H1 (cell line): Measurements from ENCODE around the gene TBR1. TPM values are rescaled to one million over a fixed set of nuclear protein-coding genes. Genes with fewer than 3 reads are reported as not detected.

Source experiments
- CTCF ChIA-PET: fragments of 300-600 bp; sonication (Branson Sonifier 250); formaldehyde crosslinking; loops from one replicate; lab custom pipeline; 2021; ENCODE audit not compliant: partially characterized antibody; lab: Charles Lee
- POLR2A ChIA-PET: fragments of 300-600 bp; sonication (Branson Sonifier 250); formaldehyde crosslinking; loops from one replicate; lab custom pipeline; 2021; ENCODE audit warnings: inconsistent platforms; ENCODE audit not compliant: partially characterized antibody; lab: Charles Lee
- DNase-seq, 2 experiments: peaks; one replicate each; pipeline versions ENCODE4 v3.0.0 to v3.0.0-alpha.2; 2010 to 2022; ENCODE audit warnings: low spot score in 2 of 2, low read depth in 1 of 2, mixed read lengths in 1 of 2
- FAIRE-seq: peaks from 2 replicates; lab custom pipeline; 2011; peaks lifted over from hg19 to GRCh38; lab: Jason Lieb, UNC
- H2AFZ ChIP-seq: 2 replicates; pipeline ENCODE4 v1.8.1; 2012; ENCODE audit warnings: low read length, inconsistent platforms
- H2AK5ac ChIP-seq: 2 replicates; pipeline ENCODE4 v1.6.1; 2013; ENCODE audit warnings: low read depth, low read length
- H2BK120ac ChIP-seq: replicated peaks from 2 replicates; pipeline ENCODE3; 2013; ENCODE audit warnings: low read depth, low read length, inconsistent platforms
- H2BK12ac ChIP-seq: 2 replicates; pipeline ENCODE4 v1.6.1; 2013; ENCODE audit warnings: low read depth, low read length
- H2BK15ac ChIP-seq: 2 replicates; pipeline ENCODE4 v1.6.1; 2013; ENCODE audit warnings: low read length
- H2BK20ac ChIP-seq: 2 replicates; pipeline ENCODE4 v1.6.1; 2013; ENCODE audit warnings: low read length
- H2BK5ac ChIP-seq: 2 replicates; pipeline ENCODE4 v1.6.1; 2013; ENCODE audit warnings: low read depth, low read length
- H3K14ac ChIP-seq: 2 replicates; pipeline ENCODE4 v1.6.1; 2013; ENCODE audit warnings: inconsistent platforms; ENCODE audit not compliant: insufficient read length
- H3K18ac ChIP-seq: 2 replicates; pipeline ENCODE4 v1.6.1; 2013; ENCODE audit warnings: low read length; ENCODE audit errors: extremely low read depth
- H3K23ac ChIP-seq: 2 replicates; pipeline ENCODE4 v1.6.1; 2013; ENCODE audit warnings: inconsistent platforms; ENCODE audit not compliant: insufficient read length
- H3K23me2 ChIP-seq: 2 replicates; pipeline ENCODE4 v1.6.1; 2013; ENCODE audit warnings: low read depth, low read length
- H3K27ac ChIP-seq: 2 replicates; pipeline ENCODE4 v1.6.1; 2011; ENCODE audit warnings: low read depth, low read length, inconsistent platforms
- H3K27me3 ChIP-seq, 4 experiments: replicated peaks in 1 of 4; 1 replicate in 1 of 4; 2 replicates in 3 of 4; pipeline versions ENCODE4 v1.6.1 to v1.8.1; 2011 to 2013; ENCODE audit warnings: low read length in 3 of 4, mild to moderate bottlenecking in 3 of 4, inconsistent platforms in 2 of 4, mixed read lengths in 2 of 4, moderate library complexity in 1 of 4; ENCODE audit not compliant: control insufficient read depth in 3 of 4, insufficient read depth in 3 of 4; ENCODE audit errors: extremely low read depth in 1 of 4
- H3K36me3 ChIP-seq, 4 experiments: 2 replicates each; pipeline versions ENCODE4 v1.6.1 to v1.8.1; 2011 to 2013; ENCODE audit warnings: mild to moderate bottlenecking in 4 of 4, low read length in 3 of 4, moderate library complexity in 2 of 4, control low read depth in 1 of 4, inconsistent platforms in 1 of 4; ENCODE audit not compliant: insufficient read depth in 4 of 4, control insufficient read depth in 2 of 4
- H3K4ac ChIP-seq: replicated peaks from 2 replicates; pipeline ENCODE3; 2013; ENCODE audit warnings: low read length, low read depth, mixed read lengths, inconsistent platforms; ENCODE audit not compliant: insufficient read length
- H3K4me1 ChIP-seq, 4 experiments: replicated peaks in 1 of 4; 1 replicate in 1 of 4; 2 replicates in 3 of 4; pipeline versions ENCODE4 v1.6.1 to v1.8.1; 2011 to 2013; ENCODE audit warnings: low read length in 3 of 4, inconsistent platforms in 2 of 4, mixed read lengths in 1 of 4; ENCODE audit not compliant: insufficient read depth in 4 of 4, control insufficient read depth in 3 of 4
- H3K4me2 ChIP-seq, 2 experiments: 2 replicates each; pipeline versions ENCODE4 v1.6.1 to v1.8.1; 2011 to 2013; ENCODE audit warnings: low read depth in 2 of 2, low read length in 2 of 2, control low read depth in 1 of 2, inconsistent platforms in 1 of 2, mild to moderate bottlenecking in 1 of 2; ENCODE audit not compliant: insufficient read depth in 1 of 2
- H3K4me3 ChIP-seq, 4 experiments: fragments of 200-600, 300-600 bp in 1 of 4; sonication (generic), shearing (Covaris generic), sonication (Bioruptor Twin) in 1 of 4; 2 replicates each; pipeline versions ENCODE4 v1.5.1 to v1.8.1; 2011 to 2016; ENCODE audit warnings: low read length in 4 of 4, low read depth in 3 of 4, control low read depth in 2 of 4, inconsistent platforms in 2 of 4, mild to moderate bottlenecking in 2 of 4, mixed read lengths in 1 of 4, moderate library complexity in 1 of 4; ENCODE audit not compliant: insufficient read depth in 2 of 4; ENCODE audit errors: extremely low read depth in 1 of 4
- H3K56ac ChIP-seq: replicated peaks from 2 replicates; pipeline ENCODE3; 2013; ENCODE audit warnings: low read depth, mild to moderate bottlenecking, mixed read lengths, low read length, inconsistent platforms; ENCODE audit not compliant: insufficient read length
- H3K79me1 ChIP-seq: 2 replicates; pipeline ENCODE4 v1.6.1; 2013; ENCODE audit warnings: low read depth, low read length, control low read depth
- H3K79me2 ChIP-seq, 2 experiments: 2 replicates each; pipeline versions ENCODE4 v1.6.1 to v1.8.1; 2012 to 2013; ENCODE audit warnings: low read length in 2 of 2, mild to moderate bottlenecking in 2 of 2, inconsistent platforms in 1 of 2; ENCODE audit not compliant: insufficient read depth in 2 of 2, control insufficient read depth in 1 of 2
- H3K9ac ChIP-seq, 4 experiments: replicated peaks in 1 of 4; 1 replicate in 1 of 4; 2 replicates in 3 of 4; pipeline versions ENCODE4 v1.6.1 to v1.8.1; 2011 to 2013; ENCODE audit warnings: low read depth in 3 of 4, low read length in 3 of 4, control low read depth in 2 of 4, mild to moderate bottlenecking in 2 of 4, moderate library complexity in 2 of 4, inconsistent platforms in 1 of 4; ENCODE audit errors: extremely low read depth in 1 of 4
- H3K9me3 ChIP-seq, 2 experiments: 2 replicates each; pipeline versions ENCODE4 v1.6.1 to v1.8.1; 2012 to 2013; ENCODE audit warnings: mild to moderate bottlenecking in 2 of 2, moderate library complexity in 2 of 2, control low read depth in 1 of 2, inconsistent platforms in 1 of 2, low read depth in 1 of 2, low read length in 1 of 2, mixed read lengths in 1 of 2; ENCODE audit not compliant: insufficient read depth in 2 of 2
- H4K20me1 ChIP-seq, 2 experiments: replicated peaks in 1 of 2; 2 replicates each; pipeline versions ENCODE3 to v1.8.1; 2011 to 2013; ENCODE audit warnings: inconsistent platforms in 2 of 2, low read length in 2 of 2, mild to moderate bottlenecking in 1 of 2; ENCODE audit not compliant: insufficient read depth in 2 of 2, control insufficient read depth in 1 of 2
- H4K5ac ChIP-seq: 2 replicates; pipeline ENCODE4 v1.6.1; 2013; ENCODE audit warnings: low read length, low read depth, mixed read lengths, inconsistent platforms; ENCODE audit not compliant: insufficient read length
- H4K8ac ChIP-seq: 2 replicates; pipeline ENCODE4 v1.8.0; 2013; ENCODE audit warnings: mild to moderate bottlenecking, moderate library complexity, low read length, inconsistent platforms; ENCODE audit not compliant: insufficient read depth; ENCODE audit errors: extremely low read depth
- H4K91ac ChIP-seq: replicated peaks from 2 replicates; pipeline ENCODE3; 2013; ENCODE audit warnings: low read length, mixed read lengths, inconsistent platforms; ENCODE audit not compliant: insufficient read length
- WGBS, 2 experiments: shearing (Covaris generic) in 1 of 2; methylation state at CpG; one replicate each; pipeline versions ENCODE4 v1.1.6 to v1.1.7; 2013 to 2015; ENCODE audit warnings: low lambda C conversion rate in 2 of 2, mixed read lengths in 2 of 2, inconsistent platforms in 1 of 2, low coverage in 1 of 2, missing lambda C conversion rate in 1 of 2; ENCODE audit not compliant: insufficient replicate concordance in 2 of 2, insufficient coverage in 1 of 2, insufficient read length in 1 of 2; ENCODE audit errors: extremely low coverage in 1 of 2, missing lambda C conversion rate in 1 of 2; 5-methylcytosine and 5-hydroxymethylcytosine counted together
- polyA plus RNA-seq, 7 experiments: library from polyadenylated mRNA; depleted of rRNA in 3 of 7; stranded (reverse) in 5 of 7; unstranded in 2 of 7; fragments of >200 nt in 5 of 7; fragments of 200-250 nt in 2 of 7; gene quantifications; 1 replicate in 5 of 7; 2 replicates in 1 of 7; 4 replicates in 1 of 7; pipeline versions ENCODE4 v1.2.1 to v1.2.3, GENCODE V29; 2011 to 2013; ENCODE audit warnings: missing spikeins in 2 of 7, mixed read lengths in 2 of 7
- total RNA-seq: library from RNA; stranded (reverse); fragmentation: NEBNext Ultra II Directional; extraction: Animal tissue kit (Norgen Biotek cat#: 25700); gene quantifications from 2 replicates; pipeline ENCODE4 v1.2.1, GENCODE V29; 2021

TBR1 gene
- total and polyA plus RNA-seq, 2 of the 8 experiments (the other 6 are each of a cell fraction or from before 2014, with no cell fraction given): not detected

DNA sequence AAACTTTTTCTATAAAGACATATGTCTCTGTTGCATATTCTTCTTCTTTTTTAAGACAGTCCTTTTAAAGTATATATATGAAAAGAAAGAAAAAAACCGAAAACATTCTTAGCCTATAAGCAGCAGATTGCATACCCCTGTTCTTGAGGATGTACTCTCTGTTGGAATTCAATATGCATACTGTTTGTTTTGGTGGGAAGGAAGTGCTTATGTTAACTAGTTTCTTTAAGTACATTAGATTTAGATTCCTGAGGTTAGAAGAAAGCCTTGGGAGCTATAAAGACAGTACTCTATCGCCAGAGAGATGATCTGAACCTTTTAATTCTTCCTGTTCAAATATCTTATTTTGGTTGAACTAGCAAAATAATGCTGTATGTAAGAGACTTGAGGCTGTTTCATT, 46.8 kb upstream of the TBR1 start:
- peaks cover 0 to 12% (median 5%) of the 10 kb centered on the region in 4 experiments; a peak in 5 of 7 replicates for H3K4me1 ChIP-seq
- no peak overlapping the region for H2BK120ac ChIP-seq
- H2BK12ac ChIP-seq: no peak overlapping the region
- CTCF ChIA-PET: interaction anchor here (1.3 to 1.4 kb wide), 2 partner anchors 146 to 201 kb away, joined by 3 to 4 read pairs; no protein-coding TSS in a partner anchor
- H3K9me3 ChIP-seq: no peaks in the 10 kb centered on the region
- H4K20me1 ChIP-seq: peaks cover 2% of the 10 kb centered on the region in 2 experiments
- no peak overlapping the region for H3K18ac ChIP-seq
- no peak overlapping the region for H2AFZ ChIP-seq
- H4K91ac ChIP-seq: no peak overlapping the region
- peaks cover 0 to 19% (median 0%) of the 10 kb centered on the region in 4 experiments; a peak in 1 of 8 replicates for H3K36me3 ChIP-seq
- H2BK15ac ChIP-seq: no peak overlapping the region
- H3K56ac ChIP-seq: no peak overlapping the region
- H3K14ac ChIP-seq: no peak overlapping the region
- no peaks in the 10 kb centered on the region for H3K27me3 ChIP-seq
- H4K8ac ChIP-seq: no peak overlapping the region
- no peak overlapping the region for H2BK5ac ChIP-seq
- peaks cover 0 to 20% of the 10 kb centered on the region in 2 experiments; a peak in 2 of 4 replicates for H3K79me2 ChIP-seq
- no peak for FAIRE-seq
- 13% methylated on average over 2 of the region's 2 CpGs; no CpG with 5 or more reads in 1 of the 2 experiments for WGBS, 2 experiments
- H3K23me2 ChIP-seq: no peaks in the 10 kb centered on the region
- H3K4me3 ChIP-seq: peak overlapping the region in 1 of 4 experiments; percentile 34; a peak in 1 of 8 replicates
- H3K79me1 ChIP-seq: no peaks in the 10 kb centered on the region
- H3K4me2 ChIP-seq: peak overlapping the region in 1 of 2 experiments; percentile 43; a peak in 1 of 4 replicates
- H2BK20ac ChIP-seq: no peak overlapping the region
- POLR2A ChIA-PET: interaction anchor here (0.6 to 1.3 kb wide), 3 partner anchors 11 to 439 kb away, joined by 3 read pairs; partner anchors contain the start of gene TBR1
- H3K9ac ChIP-seq: no peak overlapping the region
- H3K23ac ChIP-seq: no peak overlapping the region
- H2AK5ac ChIP-seq: no peak overlapping the region
- H3K27ac ChIP-seq: no peak overlapping the region
- no peak overlapping the region for H4K5ac ChIP-seq
- DNase-seq: no peak
- no peak overlapping the region for H3K4ac ChIP-seq
